Adrenal gland (tissue), 12 donors: Measurements from ENCODE around the gene TSLP. TPM values are rescaled to one million over a fixed set of nuclear protein-coding genes. Genes with fewer than 3 reads are reported as not detected.

Experiments
- DNase-seq, 7 donors: peaks; one replicate each; pipeline ENCODE4 v3.0.0-alpha.2; 2019 to 2020
- H3K27ac ChIP-seq, 5 donors: fragments of 200-600 bp; sonication (generic) in 4 of 5; 1 replicate in 3 of 5; 2 replicates in 2 of 5; pipeline versions ENCODE4 v1.5.1 to v1.8.0; 2016 to 2020; ENCODE audit warnings: mild to moderate bottlenecking in 1 of 5
- H3K27me3 ChIP-seq: fragments of 200-600 bp; 2 replicates; pipeline ENCODE4 v1.8.0; 2021
- H3K36me3 ChIP-seq, 2 donors: fragments of 200-600 bp; replicated peaks in 1 of 2; 1 replicate in 1 of 2; 2 replicates in 1 of 2; pipeline versions ENCODE4 v1.5.1 to v1.8.0; 2018 to 2022
- H3K4me1 ChIP-seq, 2 donors: fragments of 200-600 bp; replicated peaks in 1 of 2; 1 replicate in 1 of 2; 2 replicates in 1 of 2; pipeline versions ENCODE4 v1.5.1 to v1.8.0; 2018 to 2021
- H3K4me3 ChIP-seq, 4 donors: fragments of 200-600 bp; sonication (generic) in 3 of 4; one replicate each; pipeline ENCODE4 v1.5.1; 2016 to 2018
- H3K9me3 ChIP-seq, 3 donors: fragments of 200-600 bp; sonication (generic) in 1 of 3; replicated peaks in 1 of 3; 1 replicate in 2 of 3; 2 replicates in 1 of 3; pipeline versions ENCODE4 v1.5.1 to v1.8.0; 2016 to 2021
- CTCF ChIP-seq, 6 experiments: fragments of 450-650 bp in 4 of 6; fragments of 200-600 bp in 2 of 6; sonication (generic) in 1 of 6; IDR thresholded peaks; 1 replicate in 5 of 6; 2 replicates in 1 of 6; pipeline versions ENCODE4 v1.5.1 to v1.8.0; 2016 to 2021; ENCODE audit warnings: antibody characterized with exemption in 6 of 6, mild to moderate bottlenecking in 2 of 6, moderate library complexity in 1 of 6
- POLR2A ChIP-seq, 2 donors: fragments of 450-650 bp; IDR thresholded peaks; one replicate each; pipeline ENCODE4 v1.6.1; 2017; ENCODE audit warnings: antibody characterized with exemption in 2 of 2, mild to moderate bottlenecking in 2 of 2, moderate library complexity in 1 of 2
- WGBS, 4 donors: extraction: QIAGEN DNeasy Blood & Tissue Kit in 2 of 4; methylation state at CpG; one replicate each; pipeline versions ENCODE4 v1.1.5 to v1.1.7; 2013 to 2017; 5-methylcytosine and 5-hydroxymethylcytosine counted together
- intact Hi-C, 2 donors: fragments of 100-400 bp; cut with DNase I; formaldehyde crosslinking; loops; one replicate each; pipeline versions ENCODE4 v1.14.1 to v1.15.0; 2022 to 2023
- polyA plus RNA-seq, 3 donors: library from polyadenylated mRNA; stranded (reverse); fragments of 200-250 nt in 2 of 3; fragments of 350-450 nt in 1 of 3; fragmentation: Illumina TruSeq in 1 of 3; extraction: RNeasy Lipid Tissue Mini Kit (QIAGEN cat#74804) in 1 of 3; gene quantifications; one replicate each; pipeline ENCODE4 v1.2.3, GENCODE V29; 2013 to 2014
- total RNA-seq, 9 donors: library from RNA; depleted of rRNA in 4 of 9; stranded (reverse); fragments of >200 nt in 4 of 9; fragments of 120-200 nt in 1 of 9; fragmentation: NEBNext Ultra II Directional in 1 of 9; extraction: Animal tissue kit (Norgen Biotek cat#: 25700) in 1 of 9; gene quantifications; one replicate each; pipeline versions ENCODE4 v1.1.0 to v1.2.4, GENCODE V29; 2013 to 2023
- donor health status: healthy with polysubstance abuse.
- donor health status: Bipolar disorder and iron deficiency.
- donor health status: DM: yes; HTN: yes; CAD: no.
- donor health status: DM: no; HTN: no; CAD: no.
- donor health status: DM: no; HTN: no; CAD: no.
- donor health status: DM: yes; HTN: yes; CAD: no.

The TSLP gene
- total and polyA plus RNA-seq, 12 donors: 0.06 to 1.7 (median 0.87) TPM; not detected in 1

DNA sequence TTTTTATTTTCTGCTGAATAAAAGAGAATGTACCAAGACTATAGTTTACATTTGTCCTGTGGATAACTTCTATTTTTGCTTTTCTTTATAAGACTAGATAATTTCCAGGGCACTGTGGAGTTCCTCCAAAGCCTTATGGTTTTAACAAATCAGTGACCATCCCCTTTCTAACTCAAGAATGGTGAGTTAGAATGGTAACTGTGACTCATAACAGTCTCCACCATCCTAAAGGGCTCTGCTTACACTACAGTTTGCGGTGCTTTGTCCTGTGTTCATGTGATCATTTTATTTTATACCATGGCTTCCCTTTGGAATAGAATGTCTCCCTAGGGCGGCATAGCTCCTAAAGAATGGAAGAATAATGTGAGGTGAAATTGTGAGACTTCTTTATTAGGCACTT lies 50.9 kb downstream of the TSLP start:
- TF ChIP-seq CTCF (IDR thresholded peaks at IDR 0.05) (no peak), POLR2A (IDR thresholded peaks at IDR 0.05) (no peak)
- Histone ChIP-seq H3K4me3 (no peak overlapping the region), H3K36me3 (peaks cover 0 to 61% of the 10 kb centered on the region in 2 donors), H3K9me3 (no peaks in the 10 kb centered on the region), H3K27me3 (no peaks in the 10 kb centered on the region), H3K27ac (no peak overlapping the region), H3K4me1 (no peaks in the 10 kb centered on the region)
- WGBS, 4 donors: 75 to 100% (median 76%) methylated on average over 2 of the region's 2 CpGs
- no peak for DNase-seq
- intact Hi-C loops: no loop called here

GRCh38 chr5:111124793-111125192 lies 53.3 kb downstream of the TSLP start:
- Histone ChIP-seq H3K4me3 (no peak overlapping the region), H3K27ac (no peak overlapping the region), H3K9me3 (no peaks in the 10 kb centered on the region), H3K36me3 (peaks cover 0 to 50% of the 10 kb centered on the region in 2 donors), H3K27me3 (no peaks in the 10 kb centered on the region), H3K4me1 (no peaks in the 10 kb centered on the region)
- TF ChIP-seq CTCF (IDR thresholded peaks at IDR 0.05) (no peak), POLR2A (IDR thresholded peaks at IDR 0.05) (no peak)
- DNase-seq: no peak
- intact Hi-C loops: no loop called here
- WGBS, 4 donors: 91 to 98% (median 95%) methylated on average over 1 of the region's 1 CpG

- Histone ChIP-seq H3K27me3 (no peaks in the 10 kb centered on the region), H3K27ac (no peak overlapping the region), H3K36me3 (peaks cover 0 to 34% of the 10 kb centered on the region in 2 donors), H3K4me1 (peaks cover 0 to 10% of the 10 kb centered on the region in 2 donors), H3K9me3 (no peaks in the 10 kb centered on the region), H3K4me3 (no peak overlapping the region)
- 88 to 96% (median 95%) methylated on average over 3 of the region's 3 CpGs for WGBS, 4 donors
- TF ChIP-seq CTCF (IDR thresholded peaks at IDR 0.05) (no peak), POLR2A (IDR thresholded peaks at IDR 0.05) (no peak)
- intact Hi-C loops: no loop called here
- DNase-seq: no peak
These were observed 55.4 kb downstream of the TSLP start for GRCh38 chr5:111126896-111127295.

Other genes starting within 250 kb of the TSLP start
- 10 to 100 TPM; 13.2 to 86.1 (median 23.6) TPM for gene WDR36, start 20.6 kb downstream of the TSLP start, total RNA-seq
- gene WDR36, start 20.6 kb downstream of the TSLP start, polyA plus RNA-seq: 10 to 100 TPM in 1 of 3 donors, 1 to 10 TPM in 2; 6.6 to 19.1 (median 9.0) TPM
- gene CAMK4, start 152.7 kb downstream of the TSLP start, total RNA-seq: 1 to 10 TPM in 6 of 9 donors, under 1 TPM in 3; 0.06 to 6.4 (median 1.4) TPM
- gene CAMK4, start 152.7 kb downstream of the TSLP start, polyA plus RNA-seq: 1 to 10 TPM in 2 of 3 donors, under 1 TPM in 1; 0.51 to 9.2 (median 2.6) TPM